WTC11 (cell line): ENCODE data around the gene FRMD6. TPM values are rescaled to one million over a fixed set of nuclear protein-coding genes. Genes with fewer than 3 reads are reported as not detected.

Experiments
- ATAC-seq: fragments of 200-7000 bp; cut with Tn5 transposase; 2 replicates; pipeline ENCODE4 v1.10.0; 2021; ENCODE audit warnings: mild to moderate bottlenecking, moderate library complexity
- CTCF ChIA-PET: fragments of 300-600 bp; sonication (Branson Sonifier 250); formaldehyde crosslinking; loops from one replicate; lab custom pipeline; 2021; ENCODE audit warnings: antibody characterized with exemption; lab: Charles Lee
- POLR2A ChIA-PET: fragments of 350-600 bp; sonication (Branson Sonifier 250); formaldehyde crosslinking; loops from one replicate; lab custom pipeline; 2021; ENCODE audit warnings: antibody characterized with exemption; lab: Charles Lee
- DNase-seq: peaks from one replicate; pipeline ENCODE4 v3.0.0; 2021; ENCODE audit warnings: low spot score
- H3K27ac Mint-ChIP-seq: 2 replicates; pipeline ENCODE4 v1.8.0; 2021; ENCODE audit warnings: mixed read lengths
- H3K27me3 Mint-ChIP-seq: 2 replicates; pipeline ENCODE4 v1.8.0; 2021; ENCODE audit warnings: low read depth, mild to moderate bottlenecking, moderate library complexity, mixed read lengths
- H3K36me3 Mint-ChIP-seq: 2 replicates; pipeline ENCODE4 v1.8.0; 2021; ENCODE audit warnings: mixed read lengths
- H3K4me1 Mint-ChIP-seq: 2 replicates; pipeline ENCODE4 v1.8.0; 2022; ENCODE audit warnings: mixed read lengths
- H3K4me3 Mint-ChIP-seq: 2 replicates; pipeline ENCODE4 v1.8.0; 2021; ENCODE audit warnings: mild to moderate bottlenecking, moderate library complexity, mixed read lengths
- H3K9me3 Mint-ChIP-seq: 2 replicates; pipeline ENCODE4 v1.8.0; 2021; ENCODE audit warnings: mixed read lengths
- ATF1 ChIP-seq: sonication (generic); formaldehyde crosslinking; IDR thresholded peaks from 2 replicates; pipeline ENCODE4 v1.8.1; 2023; ENCODE audit warnings: mild to moderate bottlenecking, moderate library complexity, missing genetic modification reagents
- CREM ChIP-seq: sonication (generic); formaldehyde crosslinking; IDR thresholded peaks from 2 replicates; pipeline ENCODE4 v1.8.1; 2022; ENCODE audit warnings: mild to moderate bottlenecking, missing genetic modification reagents, moderate library complexity
- EMX1 ChIP-seq: fragments of 250-450 bp; sonication (Bioruptor Pico); IDR thresholded peaks from 2 replicates; pipeline ENCODE4 v1.8.0; 2021; ENCODE audit warnings: mild to moderate bottlenecking
- ESRRA ChIP-seq: sonication (generic); formaldehyde crosslinking; IDR thresholded peaks from 2 replicates; pipeline ENCODE4 v1.8.1; 2022; ENCODE audit warnings: mild to moderate bottlenecking, missing genetic modification reagents, borderline replicate concordance
- ETV6 ChIP-seq: sonication (generic); formaldehyde crosslinking; IDR thresholded peaks from 2 replicates; pipeline ENCODE4 v1.8.1; 2022; ENCODE audit warnings: mild to moderate bottlenecking, missing genetic modification reagents
- FOXK1 ChIP-seq: sonication (generic); formaldehyde crosslinking; IDR thresholded peaks from 2 replicates; pipeline ENCODE4 v1.8.0; 2022; ENCODE audit warnings: mild to moderate bottlenecking, moderate library complexity, missing genetic modification reagents
- FOXP1 ChIP-seq: sonication (generic); formaldehyde crosslinking; IDR thresholded peaks from 2 replicates; pipeline ENCODE4 v1.8.0; 2022; ENCODE audit warnings: missing genetic modification reagents, mild to moderate bottlenecking, moderate library complexity, borderline replicate concordance
- GABPB1 ChIP-seq: sonication (generic); formaldehyde crosslinking; IDR thresholded peaks from 2 replicates; pipeline ENCODE4 v1.8.1; 2023; ENCODE audit warnings: mild to moderate bottlenecking, missing genetic modification reagents
- GTF2I ChIP-seq: fragments of 250-450 bp; sonication (Bioruptor Pico); conservative IDR thresholded peaks from 2 replicates; pipeline ENCODE4 v1.4.0; 2021; ENCODE audit warnings: mild to moderate bottlenecking
- HMGA2 ChIP-seq: fragments of 250-450 bp; sonication (Bioruptor Pico); IDR thresholded peaks from 2 replicates; pipeline ENCODE4 v1.4.0; 2021; ENCODE audit warnings: mild to moderate bottlenecking, moderate library complexity
- IRF1 ChIP-seq: sonication (generic); formaldehyde crosslinking; IDR thresholded peaks from 2 replicates; pipeline ENCODE4 v1.8.0; 2023; ENCODE audit warnings: missing genetic modification reagents
- MLX ChIP-seq: sonication (generic); formaldehyde crosslinking; IDR thresholded peaks from 2 replicates; pipeline ENCODE4 v1.8.1; 2023; ENCODE audit warnings: mild to moderate bottlenecking, missing genetic modification reagents, moderate library complexity
- NFE2L1 ChIP-seq: sonication (generic); formaldehyde crosslinking; IDR thresholded peaks from 2 replicates; pipeline ENCODE4 v1.8.1; 2023; ENCODE audit warnings: missing genetic modification reagents
- NR2C2 ChIP-seq: sonication (generic); formaldehyde crosslinking; IDR thresholded peaks from 2 replicates; pipeline ENCODE4 v1.8.0; 2022; ENCODE audit warnings: mild to moderate bottlenecking, missing genetic modification reagents
- NR3C1 ChIP-seq: sonication (generic); formaldehyde crosslinking; conservative IDR thresholded peaks from 2 replicates; pipeline ENCODE4 v1.8.1; 2023; ENCODE audit warnings: low read depth, mild to moderate bottlenecking, missing genetic modification reagents
- TEAD1 ChIP-seq: sonication (generic); formaldehyde crosslinking; IDR thresholded peaks from 2 replicates; pipeline ENCODE4 v1.8.0; 2022; ENCODE audit warnings: mild to moderate bottlenecking, missing genetic modification reagents
- ZMAT4 ChIP-seq: fragments of 250-450 bp; sonication (Bioruptor Pico); IDR thresholded peaks from 2 replicates; pipeline ENCODE4 v1.9.0; 2021; ENCODE audit warnings: mild to moderate bottlenecking
- ZNF423 ChIP-seq: fragments of 250-450 bp; sonication (Bioruptor Pico); IDR thresholded peaks from 2 replicates; pipeline ENCODE4 v2.1.2; 2022; ENCODE audit warnings: mild to moderate bottlenecking, moderate library complexity
- ZNF671 ChIP-seq: fragments of 250-450 bp; sonication (Bioruptor Pico); IDR thresholded peaks from 2 replicates; pipeline ENCODE4 v1.8.0; 2021; ENCODE audit warnings: mild to moderate bottlenecking
- total RNA-seq: library from RNA; stranded (reverse); gene quantifications from 3 replicates; pipeline ENCODE4 v1.2.3, GENCODE V29; 2021

FRMD6 gene
- total RNA-seq, 1 experiment from 2014 or later, result 21.8 TPM

GRCh38 chr14:51719955-51720354, 68.2 kb downstream of the FRMD6 start (continued):
- no peak for TF ChIP-seq IRF1
- TF ChIP-seq TEAD1 (CRISPR knock-in tag), result no peak
- no peak for TF ChIP-seq FOXP1 (CRISPR knock-in tag)
- TF ChIP-seq FOXK1, result no peak
- no peak for TF ChIP-seq ZMAT4 (CRISPR knock-in tag)
- TF ChIP-seq NR3C1 (CRISPR knock-in tag), result no peak
- no peak for TF ChIP-seq GABPB1 (CRISPR knock-in tag)

- DNase-seq (no peak), ATAC-seq (no peak)
- ChIA-PET POLR2A (no interaction called here), CTCF (interaction anchor here (1.1 kb wide), 1 partner anchor 26 kb away, joined by 3 read pairs; no protein-coding TSS in a partner anchor)
- H3K36me3 Mint-ChIP-seq, result peaks cover 33% of the 10 kb centered on the region
- H3K4me3 Mint-ChIP-seq, result no peak overlapping the region
- no peaks in the 10 kb centered on the region for H3K27me3 Mint-ChIP-seq
- H3K27ac Mint-ChIP-seq, result no peak overlapping the region
- peaks cover 5% of the 10 kb centered on the region for H3K4me1 Mint-ChIP-seq
- H3K9me3 Mint-ChIP-seq, result no peaks in the 10 kb centered on the region
- TF ChIP-seq CREM (CRISPR knock-in tag) (no peak), MLX (CRISPR knock-in tag) (no peak), ATF1 (no peak), HMGA2 (CRISPR knock-in tag) (no peak), ZNF671 (CRISPR knock-in tag) (no peak), FOXK1 (no peak), ESRRA (CRISPR knock-in tag) (no peak), NR3C1 (CRISPR knock-in tag) (no peak), EMX1 (CRISPR knock-in tag) (no peak), FOXP1 (CRISPR knock-in tag) (no peak)
These were observed 72.3 kb downstream of the FRMD6 start for GRCh38 chr14:51723990-51724389.

GRCh38 chr14:51724650-51725049, 72.9 kb downstream of the FRMD6 start:
- no peaks in the 10 kb centered on the region for H3K9me3 Mint-ChIP-seq
- POLR2A ChIA-PET, result no interaction called here
- H3K27ac Mint-ChIP-seq, result no peak overlapping the region
- H3K27me3 Mint-ChIP-seq, result no peaks in the 10 kb centered on the region
- no peak overlapping the region for H3K4me3 Mint-ChIP-seq
- ATAC-seq (no peak), DNase-seq (no peak)
- CTCF ChIA-PET, result interaction anchor here (1.1 kb wide), 1 partner anchor 26 kb away, joined by 3 read pairs; no protein-coding TSS in a partner anchor
- peaks cover 32% of the 10 kb centered on the region for H3K36me3 Mint-ChIP-seq
- TF ChIP-seq NR2C2 (CRISPR knock-in tag) (no peak), EMX1 (CRISPR knock-in tag) (no peak), GTF2I (CRISPR knock-in tag) (no peak), NFE2L1 (CRISPR knock-in tag) (no peak), ETV6 (CRISPR knock-in tag) (no peak), CREM (CRISPR knock-in tag) (no peak)
- peaks cover 5% of the 10 kb centered on the region for H3K4me1 Mint-ChIP-seq

- CTCF ChIA-PET, result no interaction called here
- H3K4me3 Mint-ChIP-seq, result no peak overlapping the region
- POLR2A ChIA-PET, result no interaction called here
These were observed 73.4 kb downstream of the FRMD6 start for GRCh38 chr14:51725061-51725460.

More at GRCh38 chr14:51725061-51725460, 73.4 kb downstream of the FRMD6 start:
- Mint-ChIP-seq H3K27ac (no peak overlapping the region), H3K36me3 (peaks cover 28% of the 10 kb centered on the region), H3K4me1 (peaks cover 5% of the 10 kb centered on the region), H3K27me3 (no peaks in the 10 kb centered on the region), H3K9me3 (no peaks in the 10 kb centered on the region)
- no peak for TF ChIP-seq ZNF423 (CRISPR knock-in tag)
- ATAC-seq, result no peak
- no peak for DNase-seq
